ENCODE results near the gene ARPC3. TPM values are rescaled to one million over a fixed set of nuclear protein-coding genes. Genes with fewer than 3 reads are reported as not detected.
A peak's percentile ranks its signal among the peaks of the same experiment; 100 is the strongest.

ARPC3 gene
- total RNA-seq (2021; ENCODE audit: unreplicated experiment) (115 TPM), Bru-seq, nascent RNA (percentile 86 among the genes with signal in this experiment), BruChase-seq, experiment 1, labeled RNA remaining after a 6-hour chase (percentile 94 among the genes with signal in this experiment), BruChase-seq, experiment 2, labeled RNA remaining after a 2-hour chase (percentile 88 among the genes with signal in this experiment)
- 64.8 and 97.8 TPM in 2 replicates for polyA plus RNA-seq (2012)
- long read RNA-seq, transcript ARPC3-201 (7 exons, 1,014 nt) = major isoform, 96 of 145 reads
- long read RNA-seq, partial matches to known transcripts = 36 of 145 reads
- long read RNA-seq, other reads (novel, unspliced or antisense) = 13 of 145 reads

- ChIA-PET RAD21 (ENCODE audit: low non-redundant PET in 1 of 2, low total read pairs in 2 of 2, uncharacterized antibody in 2 of 2, unreplicated experiment in 2 of 2) (interaction anchor here (0.6 to 1.4 kb wide), 8 partner anchors 18 to 659 kb away, joined by 3 to 6 read pairs (median 4); partner anchors contain the start of gene GPN3 (in 1 of the 2)), POLR2A (interaction anchor here (1.0 to 1.9 kb wide), 5 partner anchors 18 to 376 kb away, joined by 3 to 15 read pairs (median 5); partner anchors contain the start of genes FAM216A, GPN3 and RAD9B), CTCF (interaction anchor here (0.6 to 2.3 kb wide), 15 partner anchors 9 to 438 kb away, joined by 3 to 55 read pairs (median 4); partner anchors contain the start of genes FAM216A and GPN3)
- H3K36me3 ChIP-seq (ENCODE audit: control insufficient read depth in 1 of 2, insufficient read depth in 2 of 2, low read length in 2 of 2) = peaks cover 2 to 10% of the 10 kb centered on the region in 2 experiments; a peak in 3 of 4 replicates
- TF ChIP-seq MAX (IDR thresholded peaks at IDR 0.05) (peak; percentile 37; the same call in 1 of the 2 replicates), ATF3 (IDR thresholded peaks at IDR 0.05) (no peak), EZH2 (IDR thresholded peaks at IDR 0.05) (no peak), FOSL1 (IDR thresholded peaks at IDR 0.05; ENCODE audit: low read depth) (no peak), POLR2A (IDR thresholded peaks at IDR 0.05; ENCODE audit: borderline replicate concordance, extremely low read depth, insufficient read depth, insufficient read length) (peak; percentile 50), ZFX (IDR thresholded peaks at IDR 0.05) (peak; percentile 55; the same call in 1 of the 2 replicates), EGR1 (IDR thresholded peaks at IDR 0.05; ENCODE audit: low read depth) (peak; percentile 78), SIN3A (IDR thresholded peaks at IDR 0.05; ENCODE audit: low read depth) (peak; percentile 78), ELF1 (IDR thresholded peaks at IDR 0.05; ENCODE audit: borderline replicate concordance, low read depth) (peak; percentile 96), YY1 (IDR thresholded peaks at IDR 0.05; ENCODE audit: extremely low read depth, insufficient replicate concordance, low read depth, low read length) (peak; percentile 61), RAD21 (IDR thresholded peaks at IDR 0.05; ENCODE audit: low read depth) (peak; percentile 97), CTCF (IDR thresholded peaks at IDR 0.05 in 2 of 3, conservative IDR thresholded peaks at IDR 0.05 in 1 of 3; ENCODE audit: borderline replicate concordance in 1 of 3, insufficient read depth in 1 of 3, low read depth in 2 of 3, low read length in 2 of 3) (peak; percentile 81 to 87 (median 85)), POLR2AphosphoS5 (IDR thresholded peaks at IDR 0.05; ENCODE audit: low read depth, low read length) (peak; percentile 87)
- H3K4me2 ChIP-seq (ENCODE audit: low read length) = peak within 1 kb of the TSS; percentile 63
- peak within 1 kb of the TSS; percentile 76 for H3K9ac ChIP-seq (ENCODE audit: low read length)
- intact Hi-C loops (cut with micrococcal nuclease) = loop anchor here (1.0 to 5.0 kb wide), 4 partner anchors 18 to 437 kb away; partner anchors contain the start of genes FAM216A and GPN3
- no peaks in the 10 kb centered on the region for H3K9me3 ChIP-seq (ENCODE audit: control insufficient read depth in 1 of 2, insufficient read depth in 1 of 2, low read depth in 1 of 2, low read length in 2 of 2)
- H3K4me1 ChIP-seq (ENCODE audit: control insufficient read depth in 1 of 2, insufficient read depth in 2 of 2, low read length in 2 of 2) = peaks cover 0 to 13% of the 10 kb centered on the region in 2 experiments; a peak in 2 of 4 replicates
- no peaks in the 10 kb centered on the region for H3K9me2 ChIP-seq (ENCODE audit: insufficient read depth)
- H2AFZ ChIP-seq (ENCODE audit: low read depth, low read length, poor library complexity, severe bottlenecking) = no peak within 1 kb of the TSS
- H3K79me2 ChIP-seq (ENCODE audit: insufficient read depth, low read length) = peaks cover 41% of the 10 kb centered on the region
- ATAC-seq (peak; percentile 95), DNase-seq (ENCODE audit: low read depth, low spot score) (peak; percentile 84)
- TSS peak; percentile 76 for BruUV-seq (replicated peaks)
- no peaks in the 10 kb centered on the region for H4K20me1 ChIP-seq (ENCODE audit: insufficient read depth)
- H3K27ac ChIP-seq (ENCODE audit: low read depth, low read length) = peak within 1 kb of the TSS; percentile 78
- no peaks in the 10 kb centered on the region for H3K27me3 ChIP-seq (ENCODE audit: insufficient read depth, low read length)
- H3K4me3 ChIP-seq (replicated peaks in 1 of 2; ENCODE audit: low read depth in 1 of 2, low read length in 2 of 2) = peak within 1 kb of the TSS; percentile 77 to 95
These were observed at the start of gene ARPC3 for GRCh38 chr12:110449799-110450497. ARPC3 (minus strand) TSS chr12:110450337; CDS start chr12:110450260, 77 bp downstream.
